HG02571 (cell line): ENCODE measurements around the gene NEURL1.

Experiments used
- ATAC-seq: cut with Tn5 transposase; IDR thresholded peaks from one replicate; pipeline ENCODE4 v1.9.1; 2021; ENCODE audit warnings: mild to moderate bottlenecking, moderate library complexity; ENCODE audit not compliant: unreplicated experiment

NEURL1 gene

GRCh38 chr10:103638948-103639347 lies 145.4 kb downstream of the NEURL1 start:
- no peak for ATAC-seq

- ATAC-seq: no peak
These were observed 147.1 kb downstream of the NEURL1 start for GRCh38 chr10:103640436-103641181.

- ATAC-seq: no peak
These were observed 147.8 kb downstream of the NEURL1 start for GRCh38 chr10:103641326-103641725.
